Measurements from ENCODE around the gene CTDSPL. TPM values are rescaled to one million over a fixed set of nuclear protein-coding genes. Genes with fewer than 3 reads are reported as not detected.

CTDSPL gene
- total RNA-seq, 1 donor from 2014 or later, result 41.5 TPM

DNA sequence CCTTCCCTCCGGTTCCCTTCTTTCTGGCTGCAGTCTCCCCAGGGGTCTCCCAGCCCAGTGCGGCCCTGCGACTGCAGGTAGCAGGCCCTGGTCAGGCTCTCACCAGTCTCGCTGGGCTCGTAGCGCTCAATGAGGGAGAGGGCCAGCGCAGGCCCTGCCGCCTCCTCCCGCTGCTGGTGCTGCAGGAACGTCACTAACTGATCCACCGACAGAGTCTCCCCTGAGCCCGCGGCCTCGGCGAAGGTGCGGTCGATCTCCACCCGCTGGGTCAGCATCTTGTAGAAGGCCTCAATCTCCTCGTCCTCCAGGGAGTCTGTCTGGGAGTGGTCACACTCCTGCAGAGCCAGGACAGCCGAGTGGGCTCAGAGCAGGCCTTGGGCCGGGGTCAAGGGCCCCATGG is 149.4 kb downstream of the CTDSPL start:
- TF ChIP-seq, protein P1, sequence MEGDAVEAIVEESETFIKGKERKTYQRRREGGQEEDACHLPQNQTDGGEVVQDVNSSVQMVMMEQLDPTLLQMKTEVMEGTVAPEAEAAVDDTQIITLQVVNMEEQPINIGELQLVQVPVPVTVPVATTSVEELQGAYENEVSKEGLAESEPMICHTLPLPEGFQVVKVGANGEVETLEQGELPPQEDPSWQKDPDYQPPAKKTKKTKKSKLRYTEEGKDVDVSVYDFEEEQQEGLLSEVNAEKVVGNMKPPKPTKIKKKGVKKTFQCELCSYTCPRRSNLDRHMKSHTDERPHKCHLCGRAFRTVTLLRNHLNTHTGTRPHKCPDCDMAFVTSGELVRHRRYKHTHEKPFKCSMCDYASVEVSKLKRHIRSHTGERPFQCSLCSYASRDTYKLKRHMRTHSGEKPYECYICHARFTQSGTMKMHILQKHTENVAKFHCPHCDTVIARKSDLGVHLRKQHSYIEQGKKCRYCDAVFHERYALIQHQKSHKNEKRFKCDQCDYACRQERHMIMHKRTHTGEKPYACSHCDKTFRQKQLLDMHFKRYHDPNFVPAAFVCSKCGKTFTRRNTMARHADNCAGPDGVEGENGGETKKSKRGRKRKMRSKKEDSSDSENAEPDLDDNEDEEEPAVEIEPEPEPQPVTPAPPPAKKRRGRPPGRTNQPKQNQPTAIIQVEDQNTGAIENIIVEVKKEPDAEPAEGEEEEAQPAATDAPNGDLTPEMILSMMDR (IDR thresholded peaks at IDR 0.05), result no peak
- no peak for DNase-seq (ENCODE audit: low spot score)
- H3K4me1 Mint-ChIP-seq (ENCODE audit: low read depth), result no peaks in the 10 kb centered on the region
- peaks cover 26% of the 10 kb centered on the region for H3K36me3 Mint-ChIP-seq (ENCODE audit: low read depth)
- no peaks in the 10 kb centered on the region for H3K27me3 Mint-ChIP-seq (ENCODE audit: low read depth)
- H3K9me3 Mint-ChIP-seq (ENCODE audit: low read depth), result no peaks in the 10 kb centered on the region
- no peak overlapping the region for H3K27ac Mint-ChIP-seq (ENCODE audit: unreplicated experiment)
- no peak overlapping the region for H3K4me3 Mint-ChIP-seq (ENCODE audit: unreplicated experiment)

DNA sequence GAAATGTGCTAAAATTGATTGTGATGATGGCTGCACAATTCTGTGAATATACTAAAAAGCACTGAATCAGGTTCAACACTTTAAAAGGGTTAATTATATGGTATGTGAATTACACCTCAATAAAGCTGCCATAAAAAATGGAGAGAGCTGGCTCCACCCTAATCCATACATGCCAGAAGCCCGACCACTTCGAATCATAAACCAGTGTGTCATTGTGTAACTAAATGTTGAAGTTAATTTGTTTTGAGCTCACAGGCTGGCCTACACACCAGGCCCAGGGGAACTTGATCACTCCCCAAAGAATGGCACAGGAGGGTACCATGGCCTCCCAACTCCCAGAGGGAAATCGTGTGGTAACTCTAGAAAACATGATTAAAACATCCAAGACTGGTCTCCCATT is 153.8 kb downstream of the CTDSPL start:
- Mint-ChIP-seq H3K4me3 (ENCODE audit: unreplicated experiment) (no peak overlapping the region), H3K4me1 (ENCODE audit: low read depth) (no peaks in the 10 kb centered on the region), H3K27me3 (ENCODE audit: low read depth) (no peaks in the 10 kb centered on the region), H3K27ac (ENCODE audit: unreplicated experiment) (no peak overlapping the region), H3K9me3 (ENCODE audit: low read depth) (no peaks in the 10 kb centered on the region), H3K36me3 (ENCODE audit: low read depth) (peaks cover 31% of the 10 kb centered on the region)
- DNase-seq (ENCODE audit: low spot score), result no peak
- TF ChIP-seq, protein P1 (IDR thresholded peaks at IDR 0.05), result no peak

DNA sequence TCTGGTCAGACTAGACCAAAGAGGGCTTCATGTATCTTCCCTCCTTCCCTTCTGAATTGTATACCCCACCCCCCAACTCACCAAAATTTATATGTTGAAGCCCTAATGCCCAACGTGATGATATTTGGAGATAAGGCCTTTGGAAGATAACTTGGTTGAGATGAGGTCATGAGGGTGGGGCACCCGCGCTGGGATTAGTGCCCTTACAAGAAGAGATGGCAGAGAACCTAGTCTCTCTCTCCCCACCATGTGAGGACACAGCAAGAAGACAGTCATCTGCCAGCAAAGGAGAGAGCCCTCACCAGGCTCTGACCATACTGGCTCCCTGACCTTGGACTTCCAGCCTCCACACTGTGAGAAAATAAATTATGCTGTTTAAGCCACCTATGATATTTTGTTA is 154.3 kb downstream of the CTDSPL start:
- TF ChIP-seq, protein P1 (IDR thresholded peaks at IDR 0.05), result no peak

DNA sequence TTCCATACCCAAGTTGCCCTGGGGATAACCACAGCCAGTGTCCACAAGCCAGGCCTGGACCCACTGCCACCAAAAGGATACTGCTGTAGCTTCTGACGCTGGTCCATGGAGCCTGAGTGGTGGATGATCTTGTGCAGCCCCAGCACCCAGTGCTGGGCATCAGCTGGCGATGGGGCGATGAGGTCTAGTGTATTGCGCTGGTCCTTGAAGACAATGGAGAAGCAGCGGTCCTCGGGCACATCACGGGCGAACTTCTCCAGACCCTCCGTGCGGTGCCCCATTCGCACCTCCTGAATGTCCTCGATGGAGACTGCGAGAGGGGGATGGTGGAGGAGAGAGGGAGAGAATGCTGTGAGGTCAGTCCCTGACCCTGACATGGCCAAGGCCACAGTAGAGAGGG is 154.7 kb downstream of the CTDSPL start:
- no peaks in the 10 kb centered on the region for H3K9me3 Mint-ChIP-seq (ENCODE audit: low read depth)
- H3K36me3 Mint-ChIP-seq (ENCODE audit: low read depth), result peaks cover 27% of the 10 kb centered on the region
- peak; percentile 72 for DNase-seq (ENCODE audit: low spot score)
- H3K4me3 Mint-ChIP-seq (ENCODE audit: unreplicated experiment), result no peak overlapping the region
- no peaks in the 10 kb centered on the region for H3K4me1 Mint-ChIP-seq (ENCODE audit: low read depth)
- TF ChIP-seq, protein P1 (IDR thresholded peaks at IDR 0.05), result no peak
- no peak overlapping the region for H3K27ac Mint-ChIP-seq (ENCODE audit: unreplicated experiment)
- no peaks in the 10 kb centered on the region for H3K27me3 Mint-ChIP-seq (ENCODE audit: low read depth)

More for the DNA sequence above, 154.3 kb downstream of the CTDSPL start:
- Mint-ChIP-seq H3K36me3 (ENCODE audit: low read depth) (peaks cover 31% of the 10 kb centered on the region), H3K9me3 (ENCODE audit: low read depth) (no peaks in the 10 kb centered on the region), H3K27ac (ENCODE audit: unreplicated experiment) (no peak overlapping the region), H3K4me1 (ENCODE audit: low read depth) (no peaks in the 10 kb centered on the region), H3K4me3 (ENCODE audit: unreplicated experiment) (no peak overlapping the region), H3K27me3 (ENCODE audit: low read depth) (no peaks in the 10 kb centered on the region)
- DNase-seq (ENCODE audit: low spot score), result no peak

DNA sequence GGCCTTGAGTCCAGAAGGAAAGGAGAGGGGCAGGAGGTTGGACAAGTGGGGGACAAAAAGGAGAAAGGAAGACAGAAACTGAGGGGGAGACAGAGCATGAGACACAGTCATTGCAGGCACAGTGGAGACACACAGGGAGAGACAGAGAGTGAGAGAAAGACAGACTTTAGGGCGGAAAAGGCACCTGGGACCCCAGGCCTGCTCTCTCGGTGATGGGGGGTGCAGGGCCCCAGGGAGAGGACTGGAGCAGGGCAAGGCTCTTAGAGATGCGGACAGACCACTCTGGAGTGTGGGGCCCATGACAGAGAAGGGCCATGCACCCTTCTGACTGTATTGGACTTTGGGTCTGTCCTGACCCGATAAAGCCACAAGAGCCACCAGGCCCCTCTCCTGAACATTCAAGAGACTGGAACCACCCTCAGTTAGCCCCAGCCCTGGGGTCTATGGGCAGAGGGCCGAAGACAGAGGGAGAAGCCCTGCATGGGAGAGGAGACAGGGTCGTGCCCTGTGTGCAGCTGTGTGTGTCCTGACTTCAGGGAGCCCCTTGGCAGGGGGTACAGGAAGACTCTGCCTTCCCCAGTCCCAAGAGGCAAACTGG is 155.3 kb downstream of the CTDSPL start:
- no peaks in the 10 kb centered on the region for H3K27me3 Mint-ChIP-seq (ENCODE audit: low read depth)
- H3K4me1 Mint-ChIP-seq (ENCODE audit: low read depth), result no peaks in the 10 kb centered on the region
- TF ChIP-seq, protein P1 (IDR thresholded peaks at IDR 0.05), result no peak
- peak; percentile 58 for DNase-seq (ENCODE audit: low spot score)
- no peaks in the 10 kb centered on the region for H3K9me3 Mint-ChIP-seq (ENCODE audit: low read depth)
- peaks cover 27% of the 10 kb centered on the region for H3K36me3 Mint-ChIP-seq (ENCODE audit: low read depth)
- no peak overlapping the region for H3K27ac Mint-ChIP-seq (ENCODE audit: unreplicated experiment)
- H3K4me3 Mint-ChIP-seq (ENCODE audit: unreplicated experiment), result no peak overlapping the region

Data from chondrocyte (in vitro differentiated cells).